Liver (tissue), 9 donors: ENCODE data around the gene CLBA1. TPM values are rescaled to one million over a fixed set of nuclear protein-coding genes. Genes with fewer than 3 reads are reported as not detected.

ENCODE experiments used
- DNase-seq: peaks from one replicate; pipeline ENCODE4 v3.0.0-alpha.2; 2017; ENCODE audit warnings: low spot score
- H3K27ac ChIP-seq, 2 donors: one replicate each; pipeline ENCODE4 v1.7.0; 2013; ENCODE audit warnings: inconsistent platforms in 2 of 2, low read length in 2 of 2, control low read depth in 1 of 2, low read depth in 1 of 2, mild to moderate bottlenecking in 1 of 2
- H3K27me3 ChIP-seq, 4 donors: one replicate each; pipeline versions ENCODE4 v1.6.1 to v1.7.0; 2013; ENCODE audit warnings: low read length in 3 of 4, inconsistent platforms in 1 of 4, mild to moderate bottlenecking in 1 of 4, moderate library complexity in 1 of 4; ENCODE audit not compliant: control insufficient read depth in 4 of 4, insufficient read depth in 4 of 4
- H3K36me3 ChIP-seq, 4 donors: one replicate each; pipeline versions ENCODE4 v1.6.1 to v1.7.0; 2013; ENCODE audit warnings: low read length in 3 of 4, mild to moderate bottlenecking in 3 of 4, low read depth in 1 of 4, moderate library complexity in 1 of 4; ENCODE audit not compliant: control insufficient read depth in 4 of 4, insufficient read depth in 3 of 4
- H3K4me1 ChIP-seq, 4 donors: one replicate each; pipeline versions ENCODE4 v1.6.1 to v1.7.0; 2013; ENCODE audit warnings: low read length in 3 of 4, mild to moderate bottlenecking in 3 of 4, moderate library complexity in 1 of 4; ENCODE audit not compliant: control insufficient read depth in 4 of 4, insufficient read depth in 4 of 4
- H3K4me3 ChIP-seq, 3 donors: one replicate each; pipeline versions ENCODE4 v1.6.1 to v1.7.0; 2013; ENCODE audit warnings: low read length in 3 of 3, control low read depth in 1 of 3, low read depth in 1 of 3, mild to moderate bottlenecking in 1 of 3
- H3K9ac ChIP-seq, 2 donors: one replicate each; pipeline ENCODE4 v1.7.0; 2013; ENCODE audit warnings: low read length in 2 of 2, mild to moderate bottlenecking in 2 of 2, moderate library complexity in 2 of 2, control low read depth in 1 of 2, low read depth in 1 of 2
- H3K9me3 ChIP-seq, 4 donors: one replicate each; pipeline versions ENCODE4 v1.6.1 to v1.7.0; 2013; ENCODE audit warnings: low read length in 3 of 4; ENCODE audit not compliant: control insufficient read depth in 4 of 4
- EGR1 ChIP-seq, 2 donors: IDR thresholded peaks; 2 replicates each; pipeline ENCODE4 v1.6.1; 2016 to 2018; ENCODE audit warnings: antibody characterized with exemption in 2 of 2, low read depth in 2 of 2
- FOXA1 ChIP-seq: IDR thresholded peaks from 2 replicates; pipeline ENCODE4 v1.6.1; 2016; ENCODE audit warnings: antibody characterized with exemption
- FOXA2 ChIP-seq: IDR thresholded peaks from 2 replicates; pipeline ENCODE4 v1.6.1; 2016; ENCODE audit warnings: antibody characterized with exemption
- GABPA ChIP-seq, 2 donors: IDR thresholded peaks in 1 of 2; conservative IDR thresholded peaks in 1 of 2; 2 replicates each; pipeline ENCODE4 v1.6.1; 2016; ENCODE audit warnings: antibody characterized with exemption in 2 of 2, mild to moderate bottlenecking in 1 of 2, moderate library complexity in 1 of 2
- HNF4A ChIP-seq, 2 donors: conservative IDR thresholded peaks; 2 replicates each; pipeline ENCODE4 v1.6.1; 2016; ENCODE audit warnings: antibody characterized with exemption in 2 of 2, mild to moderate bottlenecking in 2 of 2
- JUND ChIP-seq, 2 donors: IDR thresholded peaks; 2 replicates each; pipeline ENCODE4 v1.6.1; 2016; ENCODE audit warnings: antibody characterized with exemption in 2 of 2
- RAD21 ChIP-seq, 2 donors: IDR thresholded peaks; 2 replicates each; pipeline ENCODE4 v1.6.1; 2016; ENCODE audit warnings: antibody characterized with exemption in 2 of 2, mild to moderate bottlenecking in 2 of 2
- REST ChIP-seq: IDR thresholded peaks from 2 replicates; pipeline ENCODE4 v1.6.1; 2016; ENCODE audit warnings: antibody characterized with exemption, mild to moderate bottlenecking
- RXRA ChIP-seq, 2 donors: IDR thresholded peaks; 2 replicates each; pipeline ENCODE4 v1.6.1; 2017 to 2018; ENCODE audit warnings: antibody characterized with exemption in 2 of 2, mild to moderate bottlenecking in 1 of 2
- SP1 ChIP-seq: IDR thresholded peaks from 2 replicates; pipeline ENCODE4 v1.6.1; 2018; ENCODE audit warnings: antibody characterized with exemption, mild to moderate bottlenecking
- TAF1 ChIP-seq: conservative IDR thresholded peaks from 2 replicates; pipeline ENCODE4 v1.6.1; 2016; ENCODE audit warnings: antibody characterized with exemption, mild to moderate bottlenecking
- YY1 ChIP-seq: IDR thresholded peaks from 2 replicates; pipeline ENCODE4 v1.6.1; 2016; ENCODE audit warnings: antibody characterized with exemption, mild to moderate bottlenecking
- WGBS: extraction: QIAGEN DNeasy Blood & Tissue Kit; methylation state at CpG from one replicate; pipeline ENCODE4 v1.1.7; 2013; 5-methylcytosine and 5-hydroxymethylcytosine counted together
- polyA plus RNA-seq, 2 donors: library from polyadenylated mRNA; stranded (reverse) in 1 of 2; unstranded in 1 of 2; fragments of 200-250 nt in 1 of 2; fragments of >200 nt in 1 of 2; fragmentation: Nextera tagmentation in 1 of 2; extraction: Ambion mirVana in 1 of 2; gene quantifications; one replicate each; pipeline versions ENCODE4 v1.2.1 to v1.2.3, GENCODE V29; 2013 to 2015
- total RNA-seq, 2 donors: library from RNA; depleted of rRNA; stranded (reverse); fragments of >200 nt; gene quantifications; one replicate each; pipeline ENCODE4 v1.2.3, GENCODE V29; 2014
- TF ChIP-seq, protein P1 (sequence below): fragments of 150-350 bp; IDR thresholded peaks from 2 replicates; pipeline ENCODE4 v1.5.1; 2017; ENCODE audit warnings: improper control_type of control experiment, low read depth, low read length; ENCODE audit not compliant: missing input control
- TF ChIP-seq, protein P2 (sequence below): IDR thresholded peaks from 2 replicates; pipeline ENCODE4 v1.6.1; 2016; ENCODE audit warnings: antibody characterized with exemption
- TF ChIP-seq, protein P3 (sequence below): IDR thresholded peaks from 2 replicates; pipeline ENCODE4 v1.6.1; 2016; ENCODE audit warnings: antibody characterized with exemption
- donor health status: healthy.
- donor health status: healthy.
- donor health status: healthy.
- donor health status: healthy.
- donor health status: healthy.

CLBA1 gene
- total and polyA plus RNA-seq, 4 donors: 0.98 to 3.9 (median 2.3) TPM

DNA sequence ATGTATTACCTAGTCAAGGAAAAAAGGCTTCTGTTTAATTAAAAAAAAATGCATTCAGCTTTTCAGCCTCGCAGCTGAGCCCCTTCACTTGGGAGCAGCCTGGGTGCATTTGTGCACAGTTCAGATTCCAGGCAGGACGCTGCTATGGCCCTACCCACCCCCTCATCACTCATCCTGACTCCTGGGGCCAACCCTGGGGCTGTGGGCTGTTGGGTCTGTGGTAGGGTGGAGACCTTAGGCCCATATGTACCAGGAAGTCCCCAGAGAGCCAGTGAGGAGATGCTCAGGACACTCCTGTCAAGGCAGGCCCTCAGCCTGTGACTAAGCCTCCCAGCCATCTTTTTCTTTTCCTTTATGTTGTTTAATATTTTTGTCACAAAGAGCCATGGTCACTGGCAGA, 44.6 kb downstream of the CLBA1 start:
- no peak overlapping the region for H3K9ac ChIP-seq
- 71% methylated on average over 2 of the region's 2 CpGs for WGBS
- peaks cover 0 to 3% (median 0%) of the 10 kb centered on the region in 4 donors for H3K27me3 ChIP-seq
- peaks cover 0 to 3% (median 1%) of the 10 kb centered on the region in 4 donors for H3K9me3 ChIP-seq
- no peak for TF ChIP-seq GABPA (IDR thresholded peaks at IDR 0.05 in 1 of 2, conservative IDR thresholded peaks at IDR 0.05 in 1 of 2)
- TF ChIP-seq REST: no peak
- TF ChIP-seq FOXA2: no peak
- TF ChIP-seq HNF4A (conservative IDR thresholded peaks at IDR 0.05): no peak
- TF ChIP-seq, protein P1, sequence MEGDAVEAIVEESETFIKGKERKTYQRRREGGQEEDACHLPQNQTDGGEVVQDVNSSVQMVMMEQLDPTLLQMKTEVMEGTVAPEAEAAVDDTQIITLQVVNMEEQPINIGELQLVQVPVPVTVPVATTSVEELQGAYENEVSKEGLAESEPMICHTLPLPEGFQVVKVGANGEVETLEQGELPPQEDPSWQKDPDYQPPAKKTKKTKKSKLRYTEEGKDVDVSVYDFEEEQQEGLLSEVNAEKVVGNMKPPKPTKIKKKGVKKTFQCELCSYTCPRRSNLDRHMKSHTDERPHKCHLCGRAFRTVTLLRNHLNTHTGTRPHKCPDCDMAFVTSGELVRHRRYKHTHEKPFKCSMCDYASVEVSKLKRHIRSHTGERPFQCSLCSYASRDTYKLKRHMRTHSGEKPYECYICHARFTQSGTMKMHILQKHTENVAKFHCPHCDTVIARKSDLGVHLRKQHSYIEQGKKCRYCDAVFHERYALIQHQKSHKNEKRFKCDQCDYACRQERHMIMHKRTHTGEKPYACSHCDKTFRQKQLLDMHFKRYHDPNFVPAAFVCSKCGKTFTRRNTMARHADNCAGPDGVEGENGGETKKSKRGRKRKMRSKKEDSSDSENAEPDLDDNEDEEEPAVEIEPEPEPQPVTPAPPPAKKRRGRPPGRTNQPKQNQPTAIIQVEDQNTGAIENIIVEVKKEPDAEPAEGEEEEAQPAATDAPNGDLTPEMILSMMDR: no peak
- no peak for TF ChIP-seq SP1
- no peak for TF ChIP-seq EGR1 (IDR thresholded peaks at IDR 0.05; ENCODE audit: low read depth in 2 of 2)
- TF ChIP-seq, protein P2, sequence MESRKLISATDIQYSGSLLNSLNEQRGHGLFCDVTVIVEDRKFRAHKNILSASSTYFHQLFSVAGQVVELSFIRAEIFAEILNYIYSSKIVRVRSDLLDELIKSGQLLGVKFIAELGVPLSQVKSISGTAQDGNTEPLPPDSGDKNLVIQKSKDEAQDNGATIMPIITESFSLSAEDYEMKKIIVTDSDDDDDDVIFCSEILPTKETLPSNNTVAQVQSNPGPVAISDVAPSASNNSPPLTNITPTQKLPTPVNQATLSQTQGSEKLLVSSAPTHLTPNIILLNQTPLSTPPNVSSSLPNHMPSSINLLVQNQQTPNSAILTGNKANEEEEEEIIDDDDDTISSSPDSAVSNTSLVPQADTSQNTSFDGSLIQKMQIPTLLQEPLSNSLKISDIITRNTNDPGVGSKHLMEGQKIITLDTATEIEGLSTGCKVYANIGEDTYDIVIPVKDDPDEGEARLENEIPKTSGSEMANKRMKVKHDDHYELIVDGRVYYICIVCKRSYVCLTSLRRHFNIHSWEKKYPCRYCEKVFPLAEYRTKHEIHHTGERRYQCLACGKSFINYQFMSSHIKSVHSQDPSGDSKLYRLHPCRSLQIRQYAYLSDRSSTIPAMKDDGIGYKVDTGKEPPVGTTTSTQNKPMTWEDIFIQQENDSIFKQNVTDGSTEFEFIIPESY: no peak
- TF ChIP-seq FOXA1: no peak
- TF ChIP-seq, protein P3, sequence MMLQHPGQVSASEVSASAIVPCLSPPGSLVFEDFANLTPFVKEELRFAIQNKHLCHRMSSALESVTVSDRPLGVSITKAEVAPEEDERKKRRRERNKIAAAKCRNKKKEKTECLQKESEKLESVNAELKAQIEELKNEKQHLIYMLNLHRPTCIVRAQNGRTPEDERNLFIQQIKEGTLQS: no peak
- TF ChIP-seq YY1: no peak
- TF ChIP-seq RXRA (IDR thresholded peaks at IDR 0.05): no peak
- H3K36me3 ChIP-seq: no peaks in the 10 kb centered on the region
- no peaks in the 10 kb centered on the region for H3K4me1 ChIP-seq
- no peak overlapping the region for H3K4me3 ChIP-seq
- H3K27ac ChIP-seq: no peak overlapping the region
- no peak for DNase-seq

- TF ChIP-seq FOXA2: no peak
- TF ChIP-seq JUND (IDR thresholded peaks at IDR 0.05): no peak
- TF ChIP-seq REST: no peak
- no peak for TF ChIP-seq RAD21 (IDR thresholded peaks at IDR 0.05)
- TF ChIP-seq, protein P2: no peak
- TF ChIP-seq TAF1: no peak
- no peak for TF ChIP-seq YY1
- TF ChIP-seq SP1: no peak
- DNase-seq: no peak
- Histone ChIP-seq H3K4me3 (no peak overlapping the region), H3K9me3 (peaks cover 0 to 3% (median 1%) of the 10 kb centered on the region in 4 donors), H3K9ac (no peak overlapping the region), H3K36me3 (no peaks in the 10 kb centered on the region), H3K4me1 (no peaks in the 10 kb centered on the region), H3K27me3 (peaks cover 0 to 3% (median 0%) of the 10 kb centered on the region in 4 donors), H3K27ac (no peak overlapping the region)
- WGBS: 78% methylated on average over 9 of the region's 9 CpGs
Measured at GRCh38 chr14:105030836-105031396, 45.3 kb downstream of the CLBA1 start.
